Activated T-cell treated with anti-CD3 and anti-CD28 coated beads for 48 hours (primary cell): Measurements from ENCODE around the gene MYRFL.
"Not testable (repeated sequence)": the region's sequence is repeated elsewhere in the genome, so short reads cannot be mapped to it uniquely, and the experiment has no call there.

ENCODE experiments used
- DNase-seq: peaks from one replicate; pipeline ENCODE4 v3.0.0-alpha.2; 2020; ENCODE audit warnings: low read depth

The MYRFL gene

DNA sequence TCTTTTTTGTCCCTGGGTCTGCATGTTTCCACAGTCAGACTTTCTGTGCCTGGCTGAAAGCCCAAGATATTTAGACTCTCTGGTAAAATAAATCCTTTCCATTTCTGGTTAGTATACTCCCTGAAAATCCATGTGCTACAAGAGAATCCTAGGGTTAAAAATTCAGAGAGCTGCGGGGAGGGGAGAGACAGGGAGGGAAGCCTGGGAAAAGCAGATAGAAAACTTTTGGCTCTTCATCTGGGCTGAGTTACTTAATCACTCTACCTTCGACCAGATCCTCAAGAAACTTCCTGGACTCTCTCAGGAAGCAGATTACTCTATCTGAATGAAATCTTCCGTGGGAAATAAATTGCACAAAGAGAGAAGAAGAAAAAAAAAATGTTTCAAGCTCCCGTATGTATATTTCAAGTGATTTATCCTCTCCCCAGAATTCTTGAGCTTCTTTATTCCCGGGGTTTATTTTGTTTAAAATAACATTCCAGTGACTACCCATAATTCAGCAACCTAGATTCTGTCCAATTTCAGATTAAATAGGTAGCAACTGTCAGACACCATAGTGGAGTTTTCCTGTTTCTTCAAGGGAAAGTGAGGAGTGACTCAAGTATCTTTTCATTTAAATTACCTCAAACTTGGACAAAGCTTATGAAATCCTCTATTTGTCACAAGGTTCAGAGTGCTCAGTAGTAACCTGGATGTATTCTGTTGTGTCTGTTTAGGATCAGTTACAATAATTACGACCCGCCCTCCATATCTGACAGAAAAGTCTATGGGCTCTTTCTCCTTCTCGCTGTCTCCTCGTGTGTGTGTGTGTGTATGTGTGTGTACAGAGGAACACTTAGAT is 163.7 kb downstream of the MYRFL start:
- DNase-seq = no peak

- DNase-seq = no peak
Measured at GRCh38 chr12:69991690-69992288, 166.8 kb downstream of the MYRFL start.

GRCh38 chr12:69993433-69993832 is 168.4 kb downstream of the MYRFL start:
- no peak for DNase-seq

DNA sequence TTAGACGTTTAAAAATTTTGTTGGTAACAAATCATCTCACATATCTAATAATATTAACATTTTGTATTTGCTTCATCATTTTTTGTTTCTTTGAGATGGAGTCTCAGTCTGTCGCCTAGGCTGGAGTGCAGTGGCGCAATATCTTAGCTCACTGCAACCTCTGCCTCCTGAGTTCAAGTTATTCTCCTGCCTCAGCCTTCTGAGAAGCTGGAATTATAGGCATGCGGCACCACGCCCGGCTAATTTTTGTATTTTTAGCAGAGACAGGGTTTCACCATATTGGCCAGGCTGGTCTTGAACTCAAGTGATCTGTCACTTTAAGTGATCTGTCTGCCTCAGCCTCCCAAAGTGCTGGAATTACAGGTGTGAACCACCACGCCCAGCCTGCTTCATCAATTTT is 169.1 kb downstream of the MYRFL start:
- not testable (repeated sequence) for DNase-seq

DNA sequence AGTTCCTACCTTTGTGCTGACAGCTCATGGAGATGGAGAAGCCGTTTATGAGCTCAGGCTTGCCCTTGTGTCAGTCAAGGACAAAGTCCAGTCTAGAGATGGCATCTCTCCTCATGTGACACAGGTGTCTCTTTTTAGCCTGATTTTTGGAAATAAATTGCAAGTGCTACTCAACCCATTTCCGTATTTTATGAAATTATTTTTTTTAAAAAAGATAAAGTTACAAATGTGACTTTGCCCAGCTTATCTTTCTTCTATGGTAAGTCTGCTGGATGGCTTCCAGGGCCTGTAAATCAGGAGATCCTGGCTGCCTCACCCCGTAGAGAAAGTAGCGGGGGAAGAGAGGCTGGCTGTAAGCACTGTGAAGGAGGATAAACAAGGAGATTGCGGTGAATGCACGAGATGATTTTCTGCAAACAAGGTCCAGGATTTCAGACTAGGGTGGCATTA is 169.7 kb downstream of the MYRFL start:
- no peak for DNase-seq

- no peak for DNase-seq
Measured at GRCh38 chr12:69996241-69996640, 171.2 kb downstream of the MYRFL start.

DNA sequence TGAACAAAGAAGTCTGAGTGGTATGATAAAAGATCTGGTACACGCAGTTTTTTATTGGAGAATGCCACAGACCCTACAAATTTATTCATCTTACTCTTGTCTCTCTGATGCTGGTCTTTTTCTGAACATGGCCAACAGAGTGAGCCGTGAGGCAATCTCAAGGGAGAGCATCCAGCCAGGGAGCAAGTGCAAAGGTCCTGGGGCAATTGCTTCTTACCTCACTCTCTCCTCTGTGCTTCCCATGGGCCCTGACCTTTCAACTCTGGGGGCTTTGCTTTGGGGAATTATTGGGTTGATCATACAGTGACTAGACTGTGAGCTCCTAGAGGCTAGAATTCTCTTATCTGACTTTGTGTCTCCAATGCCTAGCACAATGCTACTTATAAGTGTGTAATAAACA is 171.7 kb downstream of the MYRFL start:
- DNase-seq = no peak

DNA sequence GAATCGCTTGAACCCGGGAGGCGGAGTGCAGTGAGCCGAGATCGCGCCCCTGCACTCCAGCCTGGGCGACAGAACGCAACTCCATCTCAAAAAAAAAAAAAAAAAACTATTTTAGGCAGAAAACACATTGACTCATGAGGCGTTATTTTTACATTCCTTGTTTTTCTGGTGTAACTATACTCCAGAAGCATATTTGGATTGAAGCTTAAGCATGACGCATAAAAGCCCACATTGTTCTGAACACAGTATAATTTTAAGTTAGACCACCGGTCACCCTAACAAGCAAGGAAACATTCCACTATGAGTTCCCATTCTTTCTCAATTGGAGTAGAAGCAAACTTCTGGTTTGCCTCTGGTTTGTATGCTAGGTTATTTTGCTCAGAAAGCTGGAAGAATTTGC is 173.0 kb downstream of the MYRFL start:
- DNase-seq = no peak

DNA sequence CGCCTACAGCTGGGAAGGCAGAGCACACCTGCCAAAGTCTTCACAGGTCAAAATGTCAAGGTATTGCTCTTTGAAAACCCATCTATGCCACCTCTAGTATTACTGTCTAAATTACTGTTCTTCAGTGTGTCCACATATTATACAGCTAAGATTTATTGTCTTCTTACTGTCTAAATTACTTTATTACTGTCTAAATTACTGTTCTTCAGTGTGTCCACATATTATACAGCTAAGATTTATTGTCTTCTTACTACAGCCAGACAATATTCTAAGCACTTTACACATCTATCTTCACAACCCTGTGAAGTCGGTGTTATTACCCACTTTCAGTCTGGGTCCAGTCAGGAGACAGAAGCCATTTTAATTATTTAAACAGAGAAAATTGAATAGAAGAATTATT is 173.9 kb downstream of the MYRFL start:
- no peak for DNase-seq

DNA sequence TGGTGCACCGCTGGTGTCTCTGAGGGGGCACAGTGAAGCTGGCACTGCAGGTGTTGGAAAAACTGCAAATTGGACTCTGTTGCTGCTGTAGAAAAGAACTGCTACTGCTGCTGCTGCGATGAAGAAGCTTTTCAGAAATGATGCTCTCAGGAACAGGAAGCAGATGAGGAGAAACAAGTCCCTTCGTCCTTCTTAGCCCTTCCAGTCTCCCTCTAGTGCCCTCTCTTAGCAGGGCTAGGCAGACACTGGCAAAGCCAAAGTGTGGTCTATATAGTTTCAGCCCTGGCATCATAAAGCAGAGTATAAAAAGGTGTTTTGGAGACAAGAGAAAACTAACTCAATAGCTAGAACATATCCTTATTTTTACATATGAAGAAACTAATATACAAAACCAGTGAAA is 174.5 kb downstream of the MYRFL start:
- no peak for DNase-seq

GRCh38 chr12:70002097-70002911 is 177.3 kb downstream of the MYRFL start:
- DNase-seq = no peak

DNA sequence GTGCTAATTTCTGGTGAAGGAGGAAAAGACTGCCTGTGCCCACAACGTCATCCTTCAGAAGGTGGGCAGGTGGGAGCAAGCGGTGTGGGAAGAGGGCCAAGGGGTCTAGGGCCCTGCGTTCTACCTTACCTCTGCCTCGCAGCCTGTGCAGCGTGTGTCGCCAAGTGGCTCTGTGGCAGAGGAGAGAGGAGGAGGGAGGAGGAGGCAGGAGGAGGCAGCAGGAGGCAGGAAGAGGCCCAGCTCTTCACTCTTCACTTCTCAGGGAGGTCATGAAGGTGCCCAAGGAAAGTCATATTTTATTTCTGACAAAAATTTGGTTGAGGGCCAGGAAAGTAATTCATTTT is 177.9 kb downstream of the MYRFL start:
- DNase-seq = no peak

- DNase-seq = no peak
Measured at GRCh38 chr12:70005864-70006618, 181.0 kb downstream of the MYRFL start.

DNA sequence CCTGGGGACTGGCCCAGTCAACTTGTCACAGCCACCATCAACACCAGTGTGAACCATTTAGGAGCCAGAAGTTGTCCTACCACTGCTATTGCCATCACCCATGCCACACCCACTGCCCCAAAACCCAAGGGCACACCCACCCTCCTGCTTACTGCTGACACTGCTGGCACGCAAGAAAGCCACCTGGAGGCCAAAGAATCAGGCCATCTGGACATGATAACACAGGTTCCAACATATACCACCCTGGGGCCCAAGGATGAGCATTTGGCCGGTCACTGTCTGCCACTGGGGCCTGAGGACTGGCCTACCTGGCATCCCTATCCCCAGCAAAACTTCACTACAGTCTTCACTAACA is 181.6 kb downstream of the MYRFL start:
- no peak for DNase-seq

DNA sequence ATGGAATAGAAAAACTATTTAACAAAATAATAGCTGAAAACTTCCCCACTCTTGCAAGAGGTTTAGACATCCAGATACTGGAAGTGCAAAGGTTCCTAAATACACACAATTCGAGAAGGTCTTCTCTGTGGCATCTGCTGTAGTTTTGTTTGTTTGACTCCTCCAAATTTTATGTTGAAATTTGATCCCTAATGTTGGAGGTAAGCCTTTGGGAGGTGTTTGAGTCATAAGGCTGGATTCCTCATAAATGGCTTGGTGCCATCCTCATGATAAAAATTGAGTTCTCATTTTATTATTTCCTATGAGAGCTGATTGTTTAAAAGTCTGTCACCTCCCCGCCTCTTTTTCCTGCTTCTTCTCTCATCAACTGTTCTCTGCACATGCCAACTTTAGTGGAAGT is 182.7 kb downstream of the MYRFL start:
- DNase-seq = no peak
